H9 (cell line): ENCODE data around the gene ALAS1. TPM values are rescaled to one million over a fixed set of nuclear protein-coding genes. Genes with fewer than 3 reads are reported as not detected.

Experiments
- DNase-seq: peaks from one replicate; pipeline ENCODE4 v3.0.0-alpha.2; 2017
- H2AFZ ChIP-seq: one replicate; pipeline ENCODE4 v1.6.1; 2013; ENCODE audit warnings: mild to moderate bottlenecking, low read length, control low read depth, moderate library complexity
- H2AK5ac ChIP-seq: 2 replicates; pipeline ENCODE4 v1.6.1; 2013; ENCODE audit warnings: low read length, control low read depth, mixed read lengths; ENCODE audit not compliant: insufficient read length
- H2BK120ac ChIP-seq: one replicate; pipeline ENCODE4 v1.6.1; 2013; ENCODE audit warnings: low read depth, mild to moderate bottlenecking, low read length, control low read depth, inconsistent platforms; ENCODE audit not compliant: poor library complexity, severe bottlenecking
- H2BK12ac ChIP-seq: 2 replicates; pipeline ENCODE4 v1.6.1; 2013; ENCODE audit warnings: low read length, control low read depth, mixed read lengths, low read depth; ENCODE audit not compliant: insufficient read length
- H2BK15ac ChIP-seq: 2 replicates; pipeline ENCODE4 v1.6.1; 2013; ENCODE audit warnings: low read depth, low read length, control low read depth
- H2BK20ac ChIP-seq: one replicate; pipeline ENCODE4 v1.6.1; 2013; ENCODE audit warnings: low read depth, mild to moderate bottlenecking, low read length, control low read depth, inconsistent platforms; ENCODE audit not compliant: poor library complexity, severe bottlenecking
- H2BK5ac ChIP-seq: 2 replicates; pipeline ENCODE4 v1.6.1; 2013; ENCODE audit warnings: low read length, control low read depth, mixed read lengths; ENCODE audit not compliant: insufficient read length
- H3K14ac ChIP-seq: 2 replicates; pipeline ENCODE4 v1.6.1; 2013; ENCODE audit warnings: low read length, control low read depth; ENCODE audit not compliant: insufficient read depth
- H3K18ac ChIP-seq: 2 replicates; pipeline ENCODE4 v1.6.1; 2013; ENCODE audit warnings: low read depth, mild to moderate bottlenecking, mixed read lengths, low read length, control low read depth; ENCODE audit not compliant: insufficient read length
- H3K23ac ChIP-seq: 2 replicates; pipeline ENCODE4 v1.6.1; 2013; ENCODE audit warnings: low read length, control low read depth, mixed read lengths, low read depth; ENCODE audit not compliant: insufficient read length
- H3K23me2 ChIP-seq: 2 replicates; pipeline ENCODE4 v1.6.1; 2013; ENCODE audit warnings: low read depth, mild to moderate bottlenecking, mixed read lengths, low read length, control low read depth; ENCODE audit not compliant: insufficient read length, poor library complexity, severe bottlenecking
- H3K27ac ChIP-seq: 2 replicates; pipeline ENCODE4 v1.5.1; 2013; ENCODE audit warnings: low read length, control low read depth, mixed read lengths, low read depth; ENCODE audit not compliant: insufficient read length
- H3K27me3 ChIP-seq: 2 replicates; pipeline ENCODE4 v1.6.1; 2013; ENCODE audit warnings: low read length, control low read depth, inconsistent platforms; ENCODE audit not compliant: insufficient read depth
- H3K4ac ChIP-seq: 2 replicates; pipeline ENCODE4 v1.6.1; 2013; ENCODE audit warnings: low read depth, mild to moderate bottlenecking, control low read depth, inconsistent platforms, low read length, moderate library complexity
- H3K4me1 ChIP-seq: 2 replicates; pipeline ENCODE4 v1.6.1; 2013; ENCODE audit warnings: low read length, control low read depth, inconsistent platforms; ENCODE audit not compliant: insufficient read depth
- H3K4me2 ChIP-seq: 2 replicates; pipeline ENCODE4 v1.6.1; 2013; ENCODE audit warnings: low read length, control low read depth, mixed read lengths; ENCODE audit not compliant: insufficient read length, insufficient read depth
- H3K56ac ChIP-seq: 2 replicates; pipeline ENCODE4 v1.6.1; 2013; ENCODE audit warnings: low read depth, mild to moderate bottlenecking, mixed read lengths, low read length, control low read depth; ENCODE audit not compliant: insufficient read length
- H3K79me1 ChIP-seq: 2 replicates; pipeline ENCODE4 v1.6.1; 2013; ENCODE audit warnings: low read depth, mild to moderate bottlenecking, moderate library complexity, low read length, control low read depth, inconsistent platforms; ENCODE audit not compliant: insufficient read depth, poor library complexity, severe bottlenecking
- H3K79me2 ChIP-seq: 2 replicates; pipeline ENCODE4 v1.6.1; 2013; ENCODE audit warnings: low read length, control low read depth, inconsistent platforms; ENCODE audit not compliant: insufficient read depth
- H3K9ac ChIP-seq: 2 replicates; pipeline ENCODE4 v1.6.1; 2013; ENCODE audit warnings: low read length, control low read depth, mixed read lengths; ENCODE audit not compliant: insufficient read length; ENCODE audit errors: extremely low read depth
- H3K9me3 ChIP-seq: one replicate; pipeline ENCODE4 v1.6.1; 2013; ENCODE audit warnings: low read depth, low read length, inconsistent platforms; ENCODE audit not compliant: control insufficient read depth
- H3T11ph ChIP-seq: one replicate; pipeline ENCODE4 v1.6.1; 2013; ENCODE audit warnings: mild to moderate bottlenecking, low read length, control low read depth, inconsistent platforms
- H4K20me1 ChIP-seq: one replicate; pipeline ENCODE4 v1.6.1; 2013; ENCODE audit not compliant: control insufficient read depth, insufficient read length, insufficient read depth
- H4K5ac ChIP-seq: 2 replicates; pipeline ENCODE4 v1.6.1; 2013; ENCODE audit warnings: low read depth, mild to moderate bottlenecking, mixed read lengths, low read length, control low read depth; ENCODE audit not compliant: insufficient read length
- H4K8ac ChIP-seq: replicated peaks from 2 replicates; pipeline ENCODE4 v1.6.1; 2013; ENCODE audit warnings: low read length, control low read depth, mixed read lengths, low read depth; ENCODE audit not compliant: insufficient read length
- H4K91ac ChIP-seq: 2 replicates; pipeline ENCODE4 v1.6.1; 2013; ENCODE audit warnings: low read depth, mild to moderate bottlenecking, moderate library complexity, mixed read lengths, low read length, control low read depth; ENCODE audit not compliant: insufficient read length
- H3K27ac Mint-ChIP-seq, 3 experiments: 2 replicates in 2 of 3; 3 replicates in 1 of 3; pipeline ENCODE4 v1.8.0; 2020 to 2021; ENCODE audit warnings: mixed read lengths in 3 of 3, mild to moderate bottlenecking in 1 of 3, moderate library complexity in 1 of 3
- H3K27me3 Mint-ChIP-seq: 2 replicates; pipeline ENCODE4 v1.8.0; 2021; ENCODE audit warnings: low read depth, mild to moderate bottlenecking, moderate library complexity, mixed read lengths
- H3K36me3 Mint-ChIP-seq, 3 experiments: 2 replicates in 2 of 3; 3 replicates in 1 of 3; pipeline ENCODE4 v1.8.0; 2020 to 2021; ENCODE audit warnings: low read depth in 3 of 3, mixed read lengths in 3 of 3; ENCODE audit not compliant: insufficient read depth in 1 of 3
- H3K4me1 Mint-ChIP-seq, 2 experiments: 2 replicates each; pipeline ENCODE4 v1.8.0; 2020; ENCODE audit warnings: mixed read lengths in 2 of 2
- H3K4me3 Mint-ChIP-seq, 2 experiments: 2 replicates in 1 of 2; 3 replicates in 1 of 2; pipeline ENCODE4 v1.8.0; 2020 to 2021; ENCODE audit warnings: mild to moderate bottlenecking in 2 of 2, mixed read lengths in 2 of 2, moderate library complexity in 1 of 2
- H3K9me3 Mint-ChIP-seq, 2 experiments: 2 replicates in 1 of 2; 3 replicates in 1 of 2; pipeline ENCODE4 v1.8.0; 2020; ENCODE audit warnings: mild to moderate bottlenecking in 2 of 2, mixed read lengths in 2 of 2, moderate library complexity in 1 of 2
- CTCF ChIP-seq: fragments of 200-600 bp; sonication (generic); conservative IDR thresholded peaks from 3 replicates; pipeline ENCODE4 v1.8.0; 2021; ENCODE audit warnings: antibody characterized with exemption, mild to moderate bottlenecking
- WGBS: extraction: QIAGEN DNeasy Blood & Tissue Kit; methylation state at CpG from one replicate; pipeline ENCODE4 v1.1.7; 2013; ENCODE audit warnings: missing lambda C conversion rate, low lambda C conversion rate, mixed read lengths; ENCODE audit not compliant: insufficient read length; ENCODE audit errors: extremely low coverage; 5-methylcytosine and 5-hydroxymethylcytosine counted together
- total RNA-seq: library from RNA; stranded (reverse); gene quantifications from 2 replicates; pipeline ENCODE4 v1.2.1, GENCODE V29; 2021

Gene ALAS1
- total RNA-seq, 1 experiment from 2014 or later: 39.1 TPM

- WGBS: no CpG with 5 or more reads among the region's 10 CpGs
Observed at GRCh38 chr3:52228266-52228665, 30.3 kb downstream of the ALAS1 start.

More at GRCh38 chr3:52228266-52228665, 30.3 kb downstream of the ALAS1 start:
- DNase-seq: no peak
- Mint-ChIP-seq H3K27me3 (no peaks in the 10 kb centered on the region; the same call in 1 of the 2 replicates), H3K27ac (peak overlapping the region in 1 of 3 experiments; percentile 36; a peak in 1 of 7 replicates), H3K9me3 (no peaks in the 10 kb centered on the region; a peak in 2 of 5 replicates), H3K36me3 (peaks cover 12 to 27% (median 24%) of the 10 kb centered on the region in 3 experiments), H3K4me1 (peaks cover 0 to 14% of the 10 kb centered on the region in 2 experiments; a peak in 3 of 4 replicates), H3K4me3 (no peak overlapping the region)
- Histone ChIP-seq H3K23ac (no peak overlapping the region), H2BK120ac (no peak overlapping the region), H2AFZ (no peak overlapping the region), H2BK5ac (no peak overlapping the region), H4K8ac (no peak overlapping the region), H2AK5ac (no peak overlapping the region), H3K4ac (no peak overlapping the region), H3K14ac (no peak overlapping the region), H3K4me2 (no peak overlapping the region), H3K27ac (no peak overlapping the region), H3T11ph (no peak overlapping the region), H3K27me3 (no peaks in the 10 kb centered on the region), H4K5ac (no peak overlapping the region), H2BK15ac (no peak overlapping the region), H4K20me1 (no peaks in the 10 kb centered on the region), H3K79me1 (no peaks in the 10 kb centered on the region), H3K18ac (no peak overlapping the region), H4K91ac (no peak overlapping the region), H3K79me2 (no peaks in the 10 kb centered on the region), H3K23me2 (no peaks in the 10 kb centered on the region), H3K9me3 (no peaks in the 10 kb centered on the region), H3K9ac (no peak overlapping the region), H3K56ac (no peak overlapping the region), H2BK20ac (no peak overlapping the region), H2BK12ac (no peak overlapping the region), H3K4me1 (no peaks in the 10 kb centered on the region)
- TF ChIP-seq CTCF: no peak
